Measurements from ENCODE around the gene SF1.
"Not testable (repeated sequence)": the region's sequence is repeated elsewhere in the genome, so short reads cannot be mapped to it uniquely, and the experiment has no call there.

SF1 gene

GRCh38 chr11:64826062-64826461, 47.7 kb upstream of the SF1 start:
- no peaks in the 10 kb centered on the region for H3K27me3 ChIP-seq (ENCODE audit: insufficient read depth, low read length, poor library complexity)

DNA sequence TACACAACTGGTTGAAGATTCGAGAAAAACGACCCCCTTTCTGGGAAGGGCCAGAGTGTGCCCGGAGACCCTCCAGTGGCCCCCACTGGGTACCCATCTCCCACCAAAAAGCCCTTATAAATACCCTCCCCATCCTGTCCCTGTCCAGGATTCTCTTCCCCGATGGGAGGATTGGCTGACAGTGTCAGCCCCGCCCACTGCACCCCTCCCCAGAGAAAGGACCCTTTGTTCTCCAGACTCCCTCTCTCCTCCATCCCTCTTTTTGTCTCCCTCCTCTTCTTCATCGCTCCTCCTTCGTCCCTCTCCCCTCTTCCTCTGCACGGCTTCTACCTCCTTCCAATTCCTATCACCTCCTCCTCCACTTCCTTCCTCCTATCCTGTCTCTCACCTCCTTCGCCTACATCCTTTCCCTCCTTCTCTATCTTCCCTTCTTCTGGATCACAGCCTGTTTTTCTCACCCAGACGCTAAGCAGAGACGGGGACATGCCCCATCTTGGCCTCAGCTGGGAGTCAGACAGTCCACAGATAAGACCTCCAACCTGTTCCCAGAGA, 45.3 kb upstream of the SF1 start:
- Histone ChIP-seq H4K20me1 (ENCODE audit: insufficient read depth, low read length) (no peaks in the 10 kb centered on the region), H3K9ac (ENCODE audit: low read depth, low read length) (no peak overlapping the region), H3K4me1 (ENCODE audit: insufficient read depth, low read length) (no peaks in the 10 kb centered on the region), H3K4me2 (ENCODE audit: insufficient read depth, low read length) (no peak overlapping the region), H3K27ac (ENCODE audit: low read length) (no peak overlapping the region), H3K79me2 (ENCODE audit: insufficient read depth, low read length) (no peaks in the 10 kb centered on the region), H2AFZ (ENCODE audit: low read depth, low read length) (no peak overlapping the region; the same call in 1 of the 2 replicates), H3K27me3 (ENCODE audit: insufficient read depth, low read length, poor library complexity) (no peaks in the 10 kb centered on the region), H3K9me3 (ENCODE audit: insufficient read depth, low read length, severe bottlenecking) (no peaks in the 10 kb centered on the region), H3K36me3 (ENCODE audit: insufficient read depth, low read length) (no peaks in the 10 kb centered on the region), H3K4me3 (ENCODE audit: low read depth in 1 of 2, low read length in 2 of 2) (no peak overlapping the region)
- TF ChIP-seq EZH2 (IDR thresholded peaks at IDR 0.05; ENCODE audit: borderline replicate concordance, low read depth, low read length, severe bottlenecking) (no peak), CTCF (IDR thresholded peaks at IDR 0.05; ENCODE audit: borderline replicate concordance, extremely low read depth, low read length, poor library complexity, severe bottlenecking) (no peak)
- no peak for DNase-seq
- ATAC-seq (ENCODE audit: insufficient read depth, low read depth) = no peak

More at GRCh38 chr11:64826062-64826461, 47.7 kb upstream of the SF1 start:
- Histone ChIP-seq H3K4me2 (ENCODE audit: insufficient read depth, low read length) (no peak overlapping the region), H3K9me3 (ENCODE audit: insufficient read depth, low read length, severe bottlenecking) (no peaks in the 10 kb centered on the region), H3K4me1 (ENCODE audit: insufficient read depth, low read length) (no peaks in the 10 kb centered on the region), H3K27ac (ENCODE audit: low read length) (no peak overlapping the region), H4K20me1 (ENCODE audit: insufficient read depth, low read length) (no peaks in the 10 kb centered on the region), H3K36me3 (ENCODE audit: insufficient read depth, low read length) (no peaks in the 10 kb centered on the region), H2AFZ (ENCODE audit: low read depth, low read length) (no peak overlapping the region), H3K9ac (ENCODE audit: low read depth, low read length) (no peak overlapping the region), H3K4me3 (ENCODE audit: low read depth in 1 of 2, low read length in 2 of 2) (no peak overlapping the region), H3K79me2 (ENCODE audit: insufficient read depth, low read length) (no peaks in the 10 kb centered on the region)
- DNase-seq = no peak
- no peak for ATAC-seq (ENCODE audit: insufficient read depth, low read depth)
- TF ChIP-seq CTCF (IDR thresholded peaks at IDR 0.05; ENCODE audit: borderline replicate concordance, extremely low read depth, low read length, poor library complexity, severe bottlenecking) = no peak
- TF ChIP-seq EZH2 (IDR thresholded peaks at IDR 0.05; ENCODE audit: borderline replicate concordance, low read depth, low read length, severe bottlenecking) = no peak

GRCh38 chr11:64817476-64817875, 39.1 kb upstream of the SF1 start:
- no peak for TF ChIP-seq EZH2 (IDR thresholded peaks at IDR 0.05; ENCODE audit: borderline replicate concordance, low read depth, low read length, severe bottlenecking)
- no peak for TF ChIP-seq CTCF (IDR thresholded peaks at IDR 0.05; ENCODE audit: borderline replicate concordance, extremely low read depth, low read length, poor library complexity, severe bottlenecking)
- Histone ChIP-seq H3K4me2 (ENCODE audit: insufficient read depth, low read length) (no peak overlapping the region), H3K9ac (ENCODE audit: low read depth, low read length) (no peak overlapping the region), H3K4me1 (ENCODE audit: insufficient read depth, low read length) (no peaks in the 10 kb centered on the region), H3K27me3 (ENCODE audit: insufficient read depth, low read length, poor library complexity) (no peaks in the 10 kb centered on the region), H2AFZ (ENCODE audit: low read depth, low read length) (no peak overlapping the region), H4K20me1 (ENCODE audit: insufficient read depth, low read length) (no peaks in the 10 kb centered on the region), H3K9me3 (ENCODE audit: insufficient read depth, low read length, severe bottlenecking) (no peaks in the 10 kb centered on the region), H3K4me3 (ENCODE audit: low read depth in 1 of 2, low read length in 2 of 2) (no peak overlapping the region), H3K79me2 (ENCODE audit: insufficient read depth, low read length) (no peaks in the 10 kb centered on the region), H3K27ac (ENCODE audit: low read length) (no peak overlapping the region), H3K36me3 (ENCODE audit: insufficient read depth, low read length) (no peaks in the 10 kb centered on the region)
- no peak for ATAC-seq (ENCODE audit: insufficient read depth, low read depth)
- no peak for DNase-seq

GRCh38 chr11:64815433-64815832, 37.1 kb upstream of the SF1 start:
- not testable (repeated sequence) for H3K9me3 ChIP-seq (ENCODE audit: insufficient read depth, low read length, severe bottlenecking); DNase-seq; H3K36me3 ChIP-seq (ENCODE audit: insufficient read depth, low read length); H3K79me2 ChIP-seq (ENCODE audit: insufficient read depth, low read length); H3K4me3 ChIP-seq (ENCODE audit: low read depth in 1 of 2, low read length in 2 of 2); H3K27ac ChIP-seq (ENCODE audit: low read length); ATAC-seq (ENCODE audit: insufficient read depth, low read depth); H2AFZ ChIP-seq (ENCODE audit: low read depth, low read length); H3K4me1 ChIP-seq (ENCODE audit: insufficient read depth, low read length); H4K20me1 ChIP-seq (ENCODE audit: insufficient read depth, low read length); H3K27me3 ChIP-seq (ENCODE audit: insufficient read depth, low read length, poor library complexity); H3K4me2 ChIP-seq (ENCODE audit: insufficient read depth, low read length); H3K9ac ChIP-seq (ENCODE audit: low read depth, low read length)
